ENCODE results near the gene ROCK2. TPM values are rescaled to one million over a fixed set of nuclear protein-coding genes. Genes with fewer than 3 reads are reported as not detected.

The ROCK2 gene
- total and polyA plus RNA-seq, 4 experiments from 2014 or later = 4.0 to 26.7 (median 21.6) TPM

DNA sequence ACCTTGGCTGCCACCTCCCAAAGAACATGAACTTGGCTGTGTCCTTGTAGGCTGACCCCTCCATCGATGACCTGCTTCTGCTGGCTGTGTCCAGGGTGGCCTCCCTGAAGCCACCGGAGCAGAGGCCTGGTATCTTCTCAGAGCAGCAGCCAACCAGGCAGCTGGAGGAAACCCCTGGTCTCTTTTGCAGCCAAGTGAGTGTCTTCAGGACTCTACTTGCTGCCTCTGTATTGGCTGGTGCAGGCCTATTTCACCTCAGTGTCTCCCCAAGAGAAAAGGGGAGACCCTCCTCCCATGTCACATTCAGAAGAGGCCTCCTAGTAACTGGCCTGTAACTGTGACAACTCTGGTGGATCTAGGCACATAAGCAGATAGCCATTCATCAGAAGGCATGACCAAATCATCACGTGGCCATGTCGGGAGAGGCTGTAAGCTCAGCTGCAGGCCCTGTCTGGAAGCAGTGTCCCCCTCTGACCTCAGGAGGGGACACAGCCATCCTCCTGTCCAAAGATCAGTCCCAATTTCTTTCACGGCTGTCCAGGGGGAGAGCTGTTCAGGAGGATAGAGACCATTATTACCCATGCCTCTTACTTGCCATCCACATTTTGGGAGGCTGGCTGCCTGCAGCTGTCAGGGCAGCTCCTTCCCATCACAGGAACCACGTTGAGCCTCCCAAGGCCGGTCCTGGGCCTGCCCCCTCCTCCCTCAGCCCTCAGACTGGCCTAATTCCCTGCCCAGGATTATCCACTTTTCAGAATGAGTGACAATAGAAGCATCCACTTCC, 20.9 kb upstream of the ROCK2 start:
- Mint-ChIP-seq H3K27me3 (peaks cover 0 to 3% of the 10 kb centered on the region in 2 donors), H3K36me3 (no peaks in the 10 kb centered on the region), H3K4me1 (no peaks in the 10 kb centered on the region), H3K9me3 (no peaks in the 10 kb centered on the region), H3K27ac (peak overlapping the region in 1 of 7 donors; percentile 45), H3K4me3 (no peak overlapping the region)
- ChIA-PET CTCF (ENCODE audit: partially characterized antibody) (no interaction called here), POLR2A (ENCODE audit: partially characterized antibody) (no interaction called here)
- no peaks in the 10 kb centered on the region for H3K4me1 ChIP-seq (ENCODE audit: insufficient read depth, low read length)
- H3K4me3 ChIP-seq (ENCODE audit: low read length in 2 of 2) = no peak overlapping the region
- H3K9me3 ChIP-seq (ENCODE audit: control insufficient read depth in 1 of 2, low read length in 2 of 2) = no peaks in the 10 kb centered on the region
- no peak for DNase-seq
- H3K27me3 ChIP-seq (ENCODE audit: insufficient read depth, low read length) = no peaks in the 10 kb centered on the region
- H3K27ac ChIP-seq (ENCODE audit: low read depth, low read length) = no peak overlapping the region
- intact Hi-C loops (cut with micrococcal nuclease) = no loop called here
- no peaks in the 10 kb centered on the region for H3K36me3 ChIP-seq (ENCODE audit: insufficient read depth, low read length)

DNA sequence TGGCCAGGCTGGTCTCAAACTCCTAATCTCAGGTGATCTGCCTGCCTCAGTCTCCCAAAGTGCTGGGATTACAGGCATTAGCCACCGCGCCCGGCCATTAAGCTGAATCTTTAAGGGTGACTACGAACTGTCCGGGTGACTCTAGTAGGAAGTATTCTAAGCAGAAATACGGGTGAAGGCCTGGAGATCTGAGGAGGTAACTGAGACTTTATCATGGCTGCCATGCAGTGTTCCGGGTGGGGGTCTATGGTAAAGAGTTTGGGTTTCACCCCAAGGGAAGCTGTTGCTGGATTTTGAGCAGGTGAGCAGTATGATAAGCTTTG, 20.1 kb upstream of the ROCK2 start:
- no peaks in the 10 kb centered on the region for H3K4me1 Mint-ChIP-seq
- peaks cover 0 to 3% of the 10 kb centered on the region in 2 donors for H3K27me3 Mint-ChIP-seq
- no peak overlapping the region for H3K4me3 Mint-ChIP-seq
- DNase-seq = no peak
- H3K9me3 ChIP-seq (ENCODE audit: control insufficient read depth in 1 of 2, low read length in 2 of 2) = no peaks in the 10 kb centered on the region
- H3K27ac Mint-ChIP-seq = no peak overlapping the region
- H3K36me3 ChIP-seq (ENCODE audit: insufficient read depth, low read length) = no peaks in the 10 kb centered on the region
- no peaks in the 10 kb centered on the region for H3K36me3 Mint-ChIP-seq
- no peaks in the 10 kb centered on the region for H3K27me3 ChIP-seq (ENCODE audit: insufficient read depth, low read length)
- ChIA-PET CTCF (ENCODE audit: partially characterized antibody) (no interaction called here), POLR2A (ENCODE audit: partially characterized antibody) (no interaction called here)
- no peak overlapping the region for H3K27ac ChIP-seq (ENCODE audit: low read depth, low read length)
- H3K9me3 Mint-ChIP-seq = no peaks in the 10 kb centered on the region
- intact Hi-C loops (cut with micrococcal nuclease) = no loop called here
- H3K4me1 ChIP-seq (ENCODE audit: insufficient read depth, low read length) = no peaks in the 10 kb centered on the region
- H3K4me3 ChIP-seq (ENCODE audit: low read length in 2 of 2) = no peak overlapping the region

DNA sequence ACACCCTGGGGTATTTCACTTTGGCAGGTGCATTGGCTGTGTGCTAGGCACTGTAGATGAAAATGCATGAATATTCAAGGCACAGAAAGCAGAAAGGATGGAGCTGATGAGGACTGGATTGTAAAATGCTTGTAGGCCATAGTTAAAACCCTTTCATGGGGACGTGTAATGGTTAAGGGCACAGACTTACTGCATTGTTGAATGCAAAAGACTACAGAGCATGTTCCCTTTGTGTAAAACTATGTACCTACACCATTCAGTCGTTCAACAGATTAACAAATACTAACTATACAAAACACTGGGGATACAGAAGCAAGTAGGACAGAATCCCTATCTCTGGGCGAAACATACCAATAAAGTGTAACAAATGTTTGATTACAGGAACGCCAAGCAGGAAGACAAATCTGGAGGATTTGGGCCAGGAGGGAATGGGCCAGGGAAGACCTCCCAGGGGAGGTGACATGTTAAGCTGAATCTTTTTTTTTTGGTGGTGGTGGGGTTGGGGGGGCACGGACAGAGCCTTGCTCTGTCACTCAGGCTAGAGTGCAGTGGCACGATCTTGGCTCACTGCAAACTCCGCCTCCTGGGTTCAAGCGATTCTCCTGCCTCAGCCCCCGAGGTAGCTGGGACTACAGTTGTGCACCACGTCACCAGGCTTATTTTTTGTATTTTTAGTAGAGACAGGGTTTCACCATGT, 19.6 kb upstream of the ROCK2 start:
- no peak overlapping the region for H3K4me3 Mint-ChIP-seq
- intact Hi-C loops (cut with micrococcal nuclease) = no loop called here
- DNase-seq = no peak
- Histone ChIP-seq H3K27me3 (ENCODE audit: insufficient read depth, low read length) (no peaks in the 10 kb centered on the region), H3K36me3 (ENCODE audit: insufficient read depth, low read length) (no peaks in the 10 kb centered on the region), H3K4me1 (ENCODE audit: insufficient read depth, low read length) (no peaks in the 10 kb centered on the region), H3K4me3 (ENCODE audit: low read length in 2 of 2) (no peak overlapping the region), H3K9me3 (ENCODE audit: control insufficient read depth in 1 of 2, low read length in 2 of 2) (no peaks in the 10 kb centered on the region), H3K27ac (ENCODE audit: low read depth, low read length) (no peak overlapping the region)
- no peaks in the 10 kb centered on the region for H3K36me3 Mint-ChIP-seq
- H3K4me1 Mint-ChIP-seq = no peaks in the 10 kb centered on the region
- CTCF ChIA-PET (ENCODE audit: partially characterized antibody) = no interaction called here
- peaks cover 0 to 3% of the 10 kb centered on the region in 2 donors for H3K27me3 Mint-ChIP-seq
- H3K27ac Mint-ChIP-seq = no peak overlapping the region
- no peaks in the 10 kb centered on the region for H3K9me3 Mint-ChIP-seq
- POLR2A ChIA-PET (ENCODE audit: partially characterized antibody) = no interaction called here

DNA sequence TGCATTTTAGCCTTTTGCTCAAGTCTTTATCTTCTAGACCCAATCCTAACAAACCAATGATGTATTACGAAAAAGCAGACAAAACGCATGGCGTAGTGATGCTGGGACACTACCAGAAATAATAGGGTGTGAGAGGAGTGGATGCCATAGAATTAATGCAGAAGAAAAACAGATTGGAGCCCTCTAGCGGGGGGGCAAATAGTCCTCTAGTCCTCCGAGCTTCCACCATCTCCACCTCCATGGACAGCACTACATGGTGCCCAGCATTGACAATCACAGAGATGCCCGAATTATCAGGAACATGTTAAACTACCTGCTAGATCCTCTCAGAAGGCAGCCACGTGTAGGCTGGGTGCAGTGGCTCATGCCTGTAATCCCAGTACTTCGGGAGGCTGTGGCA, 15.4 kb upstream of the ROCK2 start:
- ChIA-PET CTCF (ENCODE audit: partially characterized antibody) (no interaction called here), POLR2A (ENCODE audit: partially characterized antibody) (no interaction called here)
- Mint-ChIP-seq H3K36me3 (no peaks in the 10 kb centered on the region), H3K4me3 (no peak overlapping the region), H3K4me1 (no peaks in the 10 kb centered on the region), H3K27me3 (peaks cover 0 to 3% of the 10 kb centered on the region in 2 donors), H3K27ac (no peak overlapping the region), H3K9me3 (no peaks in the 10 kb centered on the region)
- Histone ChIP-seq H3K9me3 (ENCODE audit: control insufficient read depth in 1 of 2, low read length in 2 of 2) (no peaks in the 10 kb centered on the region), H3K27me3 (ENCODE audit: insufficient read depth, low read length) (no peaks in the 10 kb centered on the region), H3K4me3 (ENCODE audit: low read length in 2 of 2) (no peak overlapping the region), H3K4me1 (ENCODE audit: insufficient read depth, low read length) (no peaks in the 10 kb centered on the region), H3K27ac (ENCODE audit: low read depth, low read length) (no peak overlapping the region), H3K36me3 (ENCODE audit: insufficient read depth, low read length) (no peaks in the 10 kb centered on the region)
- no peak for DNase-seq
- intact Hi-C loops (cut with micrococcal nuclease) = no loop called here

DNA sequence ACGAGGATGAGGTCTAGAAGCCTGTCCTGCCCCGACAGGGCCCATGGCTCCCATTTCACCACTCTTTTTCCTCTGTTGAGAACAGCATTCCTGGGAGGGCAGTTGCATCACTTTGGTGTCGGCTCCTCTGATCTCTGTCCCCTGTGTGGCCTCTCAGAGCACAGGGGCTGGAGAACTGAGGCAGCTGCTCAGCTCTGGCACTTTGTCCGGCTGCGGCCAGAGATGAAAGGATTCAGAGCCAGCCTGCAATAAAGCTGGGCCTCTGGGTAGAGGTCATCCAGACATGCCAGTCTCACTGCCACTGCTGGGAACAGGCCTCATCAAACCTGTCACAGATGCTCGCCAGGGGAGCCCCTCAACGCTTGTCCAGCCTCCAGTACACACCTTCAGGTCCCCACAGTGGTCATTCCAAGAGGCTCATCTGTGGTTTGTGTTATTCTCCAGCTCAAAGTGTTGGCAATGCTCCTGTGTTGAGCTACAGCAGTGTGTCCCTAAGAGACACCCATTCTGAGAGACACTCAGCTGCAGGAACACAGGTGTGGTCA, 13.1 kb upstream of the ROCK2 start:
- H3K27ac ChIP-seq (ENCODE audit: low read depth, low read length) = no peak overlapping the region
- Mint-ChIP-seq H3K9me3 (no peaks in the 10 kb centered on the region), H3K27me3 (no peaks in the 10 kb centered on the region), H3K4me1 (no peaks in the 10 kb centered on the region), H3K27ac (no peak overlapping the region), H3K4me3 (no peak overlapping the region), H3K36me3 (no peaks in the 10 kb centered on the region)
- DNase-seq = no peak
- no peaks in the 10 kb centered on the region for H3K27me3 ChIP-seq (ENCODE audit: insufficient read depth, low read length)
- ChIA-PET POLR2A (ENCODE audit: partially characterized antibody) (no interaction called here), CTCF (ENCODE audit: partially characterized antibody) (interaction anchor here (0.8 kb wide), 1 partner anchor 30 kb away, joined by 3 read pairs; no protein-coding TSS in a partner anchor)
- H3K36me3 ChIP-seq (ENCODE audit: insufficient read depth, low read length) = no peaks in the 10 kb centered on the region
- H3K9me3 ChIP-seq (ENCODE audit: control insufficient read depth in 1 of 2, low read length in 2 of 2) = no peaks in the 10 kb centered on the region
- intact Hi-C loops (cut with micrococcal nuclease) = no loop called here
- H3K4me1 ChIP-seq (ENCODE audit: insufficient read depth, low read length) = no peaks in the 10 kb centered on the region
- H3K4me3 ChIP-seq (ENCODE audit: low read length in 2 of 2) = no peak overlapping the region

DNA sequence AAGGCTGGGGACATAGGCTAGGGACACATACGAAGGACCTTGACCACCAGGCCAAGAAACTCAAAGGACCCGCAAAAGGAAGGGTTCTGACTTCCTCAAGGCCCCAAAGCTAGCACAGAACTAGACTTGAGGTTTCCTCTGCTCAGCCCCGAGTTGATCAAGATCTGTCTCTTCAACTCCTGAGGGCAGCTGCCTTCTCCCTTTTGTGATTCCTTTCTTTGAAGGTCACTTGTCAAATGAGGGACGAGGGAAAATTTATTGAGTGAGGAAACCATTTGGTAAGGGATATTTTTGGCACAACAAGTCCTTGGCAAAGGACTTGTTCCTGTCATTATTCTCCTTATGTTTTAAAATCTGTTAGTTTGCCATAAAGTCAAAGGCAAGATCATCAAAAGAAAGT, 12.3 kb upstream of the ROCK2 start:
- H3K36me3 Mint-ChIP-seq = no peaks in the 10 kb centered on the region
- H3K27ac Mint-ChIP-seq = no peak overlapping the region
- no peaks in the 10 kb centered on the region for H3K9me3 ChIP-seq (ENCODE audit: control insufficient read depth in 1 of 2, low read length in 2 of 2)
- H3K4me3 ChIP-seq (ENCODE audit: low read length in 2 of 2) = no peak overlapping the region
- intact Hi-C loops (cut with micrococcal nuclease) = no loop called here
- DNase-seq = no peak
- no peaks in the 10 kb centered on the region for H3K27me3 Mint-ChIP-seq
- no peak overlapping the region for H3K4me3 Mint-ChIP-seq
- H3K4me1 ChIP-seq (ENCODE audit: insufficient read depth, low read length) = no peaks in the 10 kb centered on the region
- H3K27ac ChIP-seq (ENCODE audit: low read depth, low read length) = no peak overlapping the region
- CTCF ChIA-PET (ENCODE audit: partially characterized antibody) = no interaction called here
- POLR2A ChIA-PET (ENCODE audit: partially characterized antibody) = no interaction called here
- H3K27me3 ChIP-seq (ENCODE audit: insufficient read depth, low read length) = no peaks in the 10 kb centered on the region
- no peaks in the 10 kb centered on the region for H3K4me1 Mint-ChIP-seq
- H3K9me3 Mint-ChIP-seq = no peaks in the 10 kb centered on the region
- no peaks in the 10 kb centered on the region for H3K36me3 ChIP-seq (ENCODE audit: insufficient read depth, low read length)

DNA sequence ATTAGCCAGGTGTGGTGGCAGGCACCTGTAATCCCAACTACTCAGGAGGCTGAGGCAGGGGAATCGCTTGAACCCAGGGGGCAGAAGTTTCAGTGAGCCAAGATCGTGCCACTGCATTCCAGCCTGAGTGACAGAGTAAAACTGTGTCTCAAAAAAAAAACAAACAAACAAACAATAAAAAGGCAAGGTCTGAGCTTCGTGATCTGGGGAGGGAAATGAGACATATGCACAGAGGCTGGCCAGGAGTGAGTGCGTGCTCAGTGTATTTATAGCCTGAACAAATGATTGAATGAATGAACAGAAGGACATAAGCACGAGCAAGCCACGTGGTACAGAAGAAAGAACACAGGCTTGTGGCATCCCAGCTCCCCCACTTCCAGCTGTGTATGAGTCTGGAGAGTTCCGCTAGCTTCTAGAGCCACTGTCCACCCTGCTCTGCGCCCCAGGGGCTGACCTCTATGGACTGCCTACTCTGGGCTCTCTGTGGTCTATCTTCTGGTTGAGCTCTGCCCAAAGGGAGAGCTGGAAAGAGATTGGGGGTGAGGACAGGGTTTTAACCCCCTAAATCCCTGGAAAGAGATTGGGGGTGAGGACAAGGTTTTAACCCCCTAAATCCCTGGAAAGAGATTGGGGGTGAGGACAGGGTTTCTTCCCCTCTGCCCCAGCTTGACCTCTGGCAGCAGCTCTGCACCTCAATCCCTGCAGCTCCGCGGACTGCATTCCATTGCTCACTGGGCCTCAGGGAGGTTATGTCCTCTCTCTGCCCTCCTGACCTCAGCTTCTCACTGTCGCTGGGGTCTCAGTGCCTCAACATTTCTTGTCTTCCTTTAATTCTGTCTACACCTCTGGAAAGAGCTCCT, 11.0 kb upstream of the ROCK2 start:
- no peak for DNase-seq
- Histone ChIP-seq H3K9me3 (ENCODE audit: control insufficient read depth in 1 of 2, low read length in 2 of 2) (no peaks in the 10 kb centered on the region), H3K36me3 (ENCODE audit: insufficient read depth, low read length) (no peaks in the 10 kb centered on the region), H3K27me3 (ENCODE audit: insufficient read depth, low read length) (no peaks in the 10 kb centered on the region), H3K4me3 (ENCODE audit: low read length in 2 of 2) (no peak overlapping the region), H3K27ac (ENCODE audit: low read depth, low read length) (no peak overlapping the region), H3K4me1 (ENCODE audit: insufficient read depth, low read length) (no peaks in the 10 kb centered on the region)
- Mint-ChIP-seq H3K36me3 (no peaks in the 10 kb centered on the region), H3K9me3 (no peaks in the 10 kb centered on the region), H3K4me3 (no peak overlapping the region), H3K4me1 (no peaks in the 10 kb centered on the region), H3K27me3 (no peaks in the 10 kb centered on the region), H3K27ac (no peak overlapping the region)
- POLR2A ChIA-PET (ENCODE audit: partially characterized antibody) = interaction anchor here (0.5 to 1.3 kb wide), 2 partner anchors 11 to 97 kb away, joined by 3 to 5 read pairs; partner anchors contain the start of gene ROCK2
- CTCF ChIA-PET (ENCODE audit: partially characterized antibody) = no interaction called here
- intact Hi-C loops (cut with micrococcal nuclease) = no loop called here

Data from CD4-positive, alpha-beta memory T cell (primary cell).